GM19468 (cell line): ENCODE measurements around the gene KRT12.

Experiments used
- ATAC-seq: cut with Tn5 transposase; IDR thresholded peaks from one replicate; pipeline ENCODE4 v1.9.1; 2021; ENCODE audit warnings: mild to moderate bottlenecking, moderate library complexity, moderate number of reproducible peaks; ENCODE audit not compliant: unreplicated experiment; ENCODE audit errors: extremely low read depth

Gene KRT12

DNA sequence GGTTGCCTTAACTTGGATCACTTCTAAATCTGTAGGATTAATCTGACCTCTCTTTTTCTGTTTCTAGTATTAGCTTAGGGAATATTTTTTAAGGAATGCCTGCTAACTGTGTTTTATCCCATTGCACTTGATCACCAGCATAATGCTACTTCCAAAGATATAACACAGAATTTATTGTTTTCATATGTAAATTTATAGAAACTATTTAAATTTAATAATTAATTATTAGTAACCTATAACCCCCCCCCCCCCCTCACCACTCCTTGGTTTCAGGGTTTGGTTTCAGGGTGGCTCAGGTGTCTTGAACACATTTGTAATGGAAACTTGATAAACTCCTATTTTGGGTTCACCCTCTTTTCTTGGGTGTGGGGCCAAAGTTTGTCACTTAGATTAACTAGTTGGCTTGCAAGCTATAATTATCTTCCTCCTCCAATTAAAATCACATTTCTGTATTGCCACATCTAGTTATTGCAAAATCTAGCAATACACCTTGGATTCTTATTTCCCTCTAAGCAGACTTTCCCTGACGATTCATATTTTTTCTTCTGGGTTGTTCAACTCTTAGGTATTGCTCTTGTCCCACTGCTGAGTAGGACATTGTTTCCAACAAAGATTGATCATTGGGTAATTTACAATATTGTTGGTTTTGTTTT lies 18.3 kb downstream of the KRT12 start:
- ATAC-seq, result no peak

GRCh38 chr17:40846515-40847144 lies 20.4 kb downstream of the KRT12 start:
- no peak for ATAC-seq

- ATAC-seq, result no peak
Measured at GRCh38 chr17:40844671-40845107, 22.3 kb downstream of the KRT12 start.

DNA sequence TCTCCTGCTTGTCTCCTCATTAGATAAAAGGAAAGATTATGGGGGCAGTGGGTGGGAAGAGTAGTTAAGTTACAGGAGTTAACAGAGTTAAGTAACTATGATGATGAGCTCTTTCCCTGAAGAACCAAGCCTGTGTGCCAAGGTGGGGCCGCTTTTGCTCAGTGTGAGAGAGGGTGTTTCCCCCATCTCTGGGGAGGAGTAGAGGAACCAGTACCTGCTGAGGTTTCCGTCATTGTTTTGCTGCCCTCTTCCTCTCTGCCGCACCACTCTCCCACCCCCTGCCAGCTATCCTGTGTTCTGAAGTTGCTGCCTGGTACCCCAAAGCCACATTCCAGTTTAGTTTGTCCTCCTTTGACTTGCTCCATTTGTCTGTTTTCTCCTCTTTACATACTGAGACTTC lies 23.8 kb downstream of the KRT12 start:
- ATAC-seq, result no peak

- ATAC-seq, result no peak
Measured at GRCh38 chr17:40841246-40841645, 25.8 kb downstream of the KRT12 start.

- no peak for ATAC-seq
Measured at GRCh38 chr17:40839194-40839593, 27.8 kb downstream of the KRT12 start.

DNA sequence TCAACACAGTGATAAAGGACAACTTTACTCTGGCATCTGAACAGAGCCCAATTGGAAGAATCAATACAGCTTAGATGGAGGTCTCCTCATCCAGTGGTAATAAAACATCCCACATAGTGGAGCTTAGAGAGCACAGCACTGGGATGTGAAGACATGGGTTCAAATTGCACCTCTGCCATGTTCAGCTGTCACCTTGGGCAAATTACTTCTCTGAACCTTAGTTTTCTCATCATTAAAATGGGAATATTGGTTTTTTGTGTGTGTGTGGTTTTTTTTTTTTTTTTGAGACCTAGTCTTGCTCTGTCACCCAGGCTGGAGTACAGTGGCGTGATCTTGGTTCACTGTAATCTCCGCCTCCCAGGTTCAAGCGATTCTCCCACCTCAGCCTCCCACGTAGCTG lies 31.0 kb downstream of the KRT12 start:
- ATAC-seq, result no peak

- no peak for ATAC-seq
Measured at GRCh38 chr17:40833882-40834281, 33.1 kb downstream of the KRT12 start.

DNA sequence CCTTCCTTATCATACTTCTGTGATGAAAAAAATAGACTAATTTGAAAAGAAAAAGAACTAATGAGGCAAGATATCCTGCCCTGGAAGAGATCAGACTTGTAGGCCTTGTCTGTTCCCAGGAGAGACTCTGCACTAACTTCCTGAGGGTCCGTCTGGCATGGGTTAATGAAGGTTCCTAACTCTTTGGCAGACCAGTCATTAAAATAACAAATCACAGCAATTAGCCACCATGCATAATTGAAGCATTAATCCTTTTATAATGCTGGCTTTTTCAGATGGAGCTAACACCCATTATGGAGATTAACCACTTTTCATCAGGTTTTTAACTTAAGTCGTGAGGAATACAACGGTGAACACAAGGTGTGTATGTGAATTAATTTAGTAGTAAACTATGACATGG lies 34.2 kb downstream of the KRT12 start:
- no peak for ATAC-seq

- no peak for ATAC-seq
Measured at GRCh38 chr17:40830085-40830776, 36.8 kb downstream of the KRT12 start.

- no peak for ATAC-seq
Measured at GRCh38 chr17:40828454-40829044, 38.5 kb downstream of the KRT12 start.

GRCh38 chr17:40827746-40828453 lies 39.1 kb downstream of the KRT12 start:
- ATAC-seq, result no peak

DNA sequence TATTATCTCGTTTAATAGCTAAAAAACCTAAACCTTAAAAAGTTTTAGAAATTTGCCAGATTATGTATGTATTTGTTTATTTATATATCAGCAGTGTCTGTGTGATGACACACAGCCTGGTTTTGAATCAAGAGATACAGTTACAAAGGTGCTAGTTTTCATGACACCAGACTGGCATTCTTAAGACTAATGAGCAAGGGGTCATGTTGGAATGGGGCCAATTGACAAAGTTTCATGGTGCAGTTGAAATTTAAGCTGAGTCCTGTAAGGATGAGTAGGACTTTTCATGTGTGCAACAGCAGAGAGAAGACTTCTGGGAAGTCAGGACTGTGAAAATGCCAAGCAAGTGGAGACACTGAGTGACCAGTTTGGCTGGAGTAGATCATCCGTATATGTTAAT lies 41.4 kb downstream of the KRT12 start:
- no peak for ATAC-seq

DNA sequence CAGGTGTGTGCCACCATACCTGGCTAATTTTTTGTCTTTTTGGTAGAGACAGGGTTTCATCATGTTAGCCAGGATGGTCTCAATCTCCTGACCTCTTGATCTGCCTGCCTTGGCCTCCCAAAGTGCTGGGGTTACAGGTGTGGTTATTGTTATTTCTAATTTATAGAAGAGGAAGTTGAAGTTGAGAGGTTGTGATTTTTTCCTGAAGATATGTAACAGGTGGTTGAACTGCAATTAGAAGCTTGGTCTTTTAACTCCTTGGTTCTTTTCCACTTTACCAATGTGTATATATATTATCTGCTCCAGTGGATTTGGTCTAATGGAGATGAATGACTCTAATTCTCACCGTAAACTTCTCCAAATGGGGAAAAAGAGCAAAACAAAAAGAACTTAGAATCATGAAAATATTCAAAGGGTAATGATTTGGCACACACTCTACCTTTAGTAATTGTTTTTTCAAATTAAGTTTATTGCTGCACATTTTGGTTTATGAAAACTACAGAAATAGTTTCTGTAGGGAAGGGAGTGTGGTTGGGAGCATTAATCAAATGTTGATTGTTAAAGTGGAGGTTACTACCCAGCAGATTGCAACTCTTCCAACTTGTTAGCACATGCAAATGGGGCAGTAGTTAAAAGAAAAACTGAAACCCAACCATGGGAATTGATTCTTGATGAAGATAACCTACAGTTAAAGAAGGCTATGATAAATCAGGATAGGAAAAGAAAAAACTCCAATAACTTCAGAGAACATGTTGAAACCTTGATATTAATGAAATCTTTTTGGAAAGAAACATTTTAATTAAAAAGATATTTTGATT lies 42.8 kb downstream of the KRT12 start:
- no peak for ATAC-seq

- no peak for ATAC-seq
Measured at GRCh38 chr17:40822132-40822812, 44.8 kb downstream of the KRT12 start, which contains the start of gene KRT10. KRT10 (minus strand) TSS chr17:40822614; CDS start chr17:40822585, 29 bp downstream.

- no peak for ATAC-seq
Measured at GRCh38 chr17:40821536-40821935, 45.5 kb downstream of the KRT12 start.

- ATAC-seq, result no peak
Measured at GRCh38 chr17:40820228-40820838, 46.7 kb downstream of the KRT12 start.

- no peak for ATAC-seq
Measured at GRCh38 chr17:40819528-40820125, 47.4 kb downstream of the KRT12 start.
